HG03064 (cell line): ENCODE results near the gene VWF.

Experiments
- ATAC-seq: cut with Tn5 transposase; IDR thresholded peaks from one replicate; pipeline ENCODE4 v1.9.1; 2021; ENCODE audit warnings: low read depth; ENCODE audit not compliant: unreplicated experiment

Gene VWF

DNA sequence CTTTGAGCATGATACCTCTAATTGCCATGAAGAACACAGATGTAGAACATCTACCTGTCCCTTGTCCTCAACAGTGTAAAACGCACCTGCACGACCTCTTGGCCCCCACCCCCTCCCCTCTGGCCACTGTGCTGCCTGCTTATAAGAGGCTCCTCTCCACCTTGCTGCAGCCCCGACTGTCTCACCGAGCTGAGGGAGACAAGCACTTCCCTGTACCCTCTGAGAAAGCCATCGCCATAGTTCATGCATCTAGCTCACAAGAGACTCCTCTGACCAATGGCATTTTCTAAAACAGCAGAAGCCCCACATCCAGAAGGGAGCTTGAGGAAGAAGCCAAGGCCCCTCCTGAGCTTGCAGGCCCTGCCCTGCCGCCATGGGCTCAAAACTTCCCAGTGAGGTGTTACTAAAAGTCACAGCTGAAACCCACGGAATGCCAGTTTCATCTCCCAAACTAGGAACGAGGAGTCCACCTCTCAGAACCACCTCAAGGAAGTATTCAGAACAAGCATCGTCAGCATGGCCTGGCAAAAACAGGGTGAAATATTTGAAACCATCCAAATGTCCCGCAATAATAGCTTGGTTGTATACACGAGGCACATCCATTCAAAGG lies 157.9 kb downstream of the VWF start:
- no peak for ATAC-seq

DNA sequence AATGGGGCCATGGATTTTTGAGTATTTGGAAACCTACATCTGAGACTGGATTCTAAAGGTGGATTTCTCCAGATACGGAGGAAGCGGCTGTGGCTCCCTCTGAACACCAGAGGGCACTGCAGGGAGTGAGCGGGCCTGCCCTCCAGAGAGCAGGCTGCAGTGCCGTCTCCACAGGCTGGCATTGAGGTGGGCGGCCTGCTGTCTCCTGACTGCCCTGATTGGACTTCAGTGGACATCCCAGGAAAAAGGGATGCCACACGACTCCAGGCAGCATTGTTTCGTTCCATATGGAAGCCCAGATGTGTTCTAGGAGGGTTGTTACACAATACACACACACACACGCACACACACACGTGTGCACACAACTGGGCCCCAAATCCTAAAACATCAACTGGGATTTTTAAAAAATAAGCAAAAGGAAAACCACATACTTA lies 158.5 kb downstream of the VWF start:
- ATAC-seq: no peak

DNA sequence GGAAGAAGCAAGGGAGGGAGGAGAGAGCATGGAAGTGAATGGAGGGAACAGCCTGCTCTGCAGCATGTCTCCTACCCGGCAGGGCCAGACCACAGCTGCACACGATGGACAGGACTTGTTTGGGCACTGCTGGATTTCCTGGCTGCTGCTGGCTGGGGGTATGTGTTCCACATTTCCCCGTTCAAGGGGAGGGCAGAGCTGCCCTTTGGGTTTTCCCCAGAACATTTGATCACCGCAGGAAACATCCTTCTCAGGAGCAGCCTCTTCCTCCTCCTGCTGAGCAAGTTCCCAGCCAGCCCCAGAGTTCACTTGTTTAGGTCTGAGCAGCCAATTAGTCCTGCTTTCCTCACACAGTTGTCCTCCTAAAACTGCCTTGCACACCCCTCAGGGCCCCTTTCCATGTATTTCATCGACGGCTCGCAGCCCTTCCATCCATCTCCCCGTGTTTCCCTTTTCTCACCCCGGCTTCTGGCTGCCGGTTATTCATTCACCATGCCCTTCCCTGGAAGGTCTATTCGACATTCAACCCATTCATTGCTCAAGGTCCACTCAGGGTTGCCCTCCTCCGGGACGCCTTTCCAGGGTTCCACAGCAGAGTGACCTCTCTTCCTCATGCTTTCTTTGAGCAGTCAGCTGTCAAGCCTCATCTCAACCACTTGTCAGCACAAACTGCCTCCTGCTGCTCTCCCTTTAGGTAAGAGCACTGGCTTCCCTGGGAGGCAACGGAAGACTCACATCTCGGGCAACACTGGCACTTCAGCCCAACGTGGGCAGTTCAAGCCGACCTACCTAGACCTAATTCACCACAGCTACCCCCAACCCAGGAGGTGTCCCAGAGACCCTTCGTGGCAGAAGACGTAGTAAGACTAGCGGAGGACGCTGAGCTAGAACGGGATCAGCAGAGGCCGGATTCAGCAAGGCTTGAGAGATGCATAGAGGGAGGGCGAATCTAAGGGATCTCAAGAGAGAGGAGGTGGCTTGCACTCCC lies 159.3 kb downstream of the VWF start:
- ATAC-seq: no peak

DNA sequence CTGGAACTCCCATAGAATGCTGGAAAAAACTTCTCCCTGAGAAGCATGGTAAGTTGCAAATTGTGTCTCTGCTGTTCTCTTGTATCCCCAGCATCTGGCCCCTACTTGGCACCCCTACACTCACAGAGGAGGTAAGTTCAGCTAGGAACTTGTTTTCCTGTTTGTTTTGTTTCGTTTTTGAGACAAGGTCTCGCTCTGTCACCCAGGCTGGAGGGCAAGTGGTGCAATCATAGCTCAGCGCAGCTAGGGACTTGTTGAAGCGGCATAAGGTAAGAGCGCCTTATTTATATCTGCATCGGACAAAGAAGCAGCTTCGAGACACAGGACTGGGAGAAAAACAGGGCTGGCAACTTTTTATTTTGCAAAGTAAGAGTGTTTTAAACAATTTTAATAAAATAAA lies 161.0 kb downstream of the VWF start:
- no peak for ATAC-seq

DNA sequence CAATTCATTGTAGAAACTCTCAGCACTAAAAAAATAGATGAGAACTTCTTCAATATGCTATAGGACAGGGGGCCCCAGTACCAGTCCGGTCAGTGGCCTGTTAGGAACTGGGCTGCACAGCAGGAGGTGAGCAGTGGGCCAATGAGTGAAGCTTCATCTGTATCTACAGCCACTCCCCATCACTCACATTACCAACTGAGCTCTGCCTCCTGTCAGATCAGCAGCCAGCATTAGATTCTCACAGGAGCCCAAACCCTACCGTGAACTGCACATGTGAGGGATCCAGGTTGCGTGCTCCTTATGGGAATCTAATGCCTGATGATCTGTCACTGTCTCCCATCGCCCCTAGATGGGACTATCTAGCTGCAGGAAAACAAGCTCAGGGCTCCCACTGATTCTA lies 163.7 kb downstream of the VWF start:
- no peak for ATAC-seq

DNA sequence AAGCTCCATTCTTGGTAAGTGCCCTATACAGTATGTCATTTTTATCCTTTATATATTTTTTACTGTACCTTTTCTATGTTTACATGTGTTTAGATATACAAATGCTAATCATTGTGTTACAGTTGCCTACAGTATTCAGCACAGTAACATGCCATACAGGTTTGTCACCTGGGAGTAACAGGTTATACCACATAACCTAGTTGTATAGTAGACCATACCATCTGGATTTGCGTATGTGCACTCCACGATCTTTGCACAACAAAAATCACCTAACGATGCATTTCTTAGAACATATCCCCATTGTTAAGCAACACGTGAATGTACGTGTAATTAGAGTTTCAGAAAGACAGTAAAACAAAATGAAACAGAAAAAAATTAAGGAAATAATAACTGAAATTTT lies 167.5 kb downstream of the VWF start:
- ATAC-seq: no peak

DNA sequence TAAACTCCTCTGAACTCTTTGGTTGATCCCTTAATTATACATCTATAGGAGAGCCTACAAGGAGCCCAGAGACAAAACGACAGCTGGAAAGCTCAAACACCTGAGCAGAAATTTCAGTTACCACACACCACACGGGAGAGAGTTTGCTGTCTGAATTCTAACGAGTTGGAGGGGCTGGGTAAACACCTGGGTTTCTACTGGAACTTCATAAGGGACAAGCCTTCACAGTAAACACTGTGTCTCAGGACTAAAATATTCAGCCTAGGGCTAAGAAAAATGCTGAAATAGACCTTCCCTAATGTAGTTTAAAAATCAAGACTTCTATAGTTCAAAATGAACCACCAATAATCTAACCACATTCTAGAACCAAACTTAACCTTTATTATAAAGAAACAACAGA lies 169.8 kb downstream of the VWF start:
- no peak for ATAC-seq

DNA sequence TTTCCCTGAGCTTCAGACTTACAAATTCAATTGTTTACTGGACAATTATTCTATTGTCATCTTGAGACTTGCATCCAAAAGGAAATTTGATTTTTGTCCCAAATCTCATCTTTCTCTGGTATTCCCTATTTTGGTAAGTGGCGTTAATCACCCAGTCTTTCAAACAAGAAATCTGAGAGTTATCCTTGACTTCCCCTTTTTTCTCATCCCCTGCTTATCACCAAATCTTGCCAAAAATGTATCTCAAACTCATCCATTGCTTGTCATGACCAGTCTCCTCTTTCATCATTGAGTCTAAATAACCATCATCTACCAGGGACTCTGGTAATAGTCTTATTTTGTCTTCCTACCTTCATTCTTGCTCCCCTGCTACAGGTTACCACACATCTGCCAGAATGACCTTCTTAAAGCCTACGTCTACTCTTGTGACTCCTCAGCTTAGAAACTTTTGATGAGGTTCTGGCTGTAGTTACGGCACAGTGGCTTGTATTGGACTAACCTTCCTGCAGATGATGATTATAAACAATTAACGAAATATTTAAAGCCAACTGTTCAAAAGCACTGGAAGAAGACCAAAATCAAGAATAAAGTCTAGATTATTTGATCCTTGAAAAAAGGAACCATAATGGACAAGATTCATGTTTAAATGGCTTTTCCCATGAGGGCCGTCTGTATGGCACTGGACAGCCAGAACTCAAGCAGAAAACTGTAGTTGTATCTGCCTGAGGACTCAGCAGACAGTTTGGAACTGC lies 170.5 kb downstream of the VWF start:
- ATAC-seq: no peak

DNA sequence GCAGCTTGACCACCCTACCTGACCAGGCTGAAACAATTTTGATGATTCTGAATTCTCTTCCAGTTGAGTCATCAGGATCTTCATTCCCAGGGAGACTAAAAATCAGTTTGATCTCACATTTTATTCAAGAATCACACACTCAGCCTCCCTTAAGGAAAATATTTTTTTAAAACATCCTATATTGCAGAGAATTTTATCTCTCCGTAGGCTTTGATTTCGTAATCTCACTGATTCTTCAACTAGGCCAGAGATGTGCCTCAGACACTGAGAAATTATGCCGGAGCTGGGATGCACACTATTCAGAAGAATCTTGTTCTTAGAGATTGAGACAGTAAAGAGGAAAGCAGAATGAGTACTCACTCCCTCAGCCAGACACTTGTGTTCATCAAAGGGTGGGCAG lies 172.4 kb downstream of the VWF start:
- no peak for ATAC-seq

DNA sequence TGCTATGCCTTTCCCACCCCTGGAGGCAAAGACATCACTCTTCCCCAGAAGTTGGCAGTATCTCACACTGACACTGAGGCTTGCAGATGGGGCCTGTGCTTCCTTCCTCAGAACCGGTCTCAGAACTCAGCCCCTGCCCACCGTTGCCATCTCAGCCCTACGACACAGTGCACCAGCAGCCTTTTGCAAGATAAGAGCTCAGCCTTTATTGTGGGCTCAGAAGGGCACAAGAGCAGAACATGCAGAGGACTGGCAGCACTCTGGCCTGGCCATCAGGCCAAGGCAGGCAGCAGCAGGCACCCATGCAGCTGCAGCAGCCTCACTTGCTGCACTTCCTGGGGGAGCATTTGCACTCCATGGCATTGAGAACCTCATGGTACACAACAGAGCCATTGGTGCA lies 175.8 kb downstream of the VWF start:
- no peak for ATAC-seq

DNA sequence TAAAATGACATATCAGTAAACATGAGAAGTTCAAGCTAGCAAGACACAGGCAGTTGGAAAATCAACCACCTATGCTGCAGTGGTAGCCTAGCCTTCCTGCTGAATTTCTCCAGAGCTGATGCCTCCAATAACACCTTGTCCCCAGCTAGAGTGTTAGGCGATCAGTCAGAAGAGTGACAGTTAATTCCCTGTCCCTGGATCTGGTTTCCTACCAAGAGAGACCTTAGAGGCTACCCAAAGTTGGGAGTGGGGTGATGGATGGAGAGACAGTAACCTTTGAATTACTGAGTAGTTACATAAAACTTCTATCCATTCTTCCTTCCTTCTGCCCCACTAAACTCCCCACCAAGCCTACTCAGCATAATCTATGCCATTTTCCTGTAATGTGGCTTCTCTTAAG lies 177.5 kb downstream of the VWF start:
- no peak for ATAC-seq

DNA sequence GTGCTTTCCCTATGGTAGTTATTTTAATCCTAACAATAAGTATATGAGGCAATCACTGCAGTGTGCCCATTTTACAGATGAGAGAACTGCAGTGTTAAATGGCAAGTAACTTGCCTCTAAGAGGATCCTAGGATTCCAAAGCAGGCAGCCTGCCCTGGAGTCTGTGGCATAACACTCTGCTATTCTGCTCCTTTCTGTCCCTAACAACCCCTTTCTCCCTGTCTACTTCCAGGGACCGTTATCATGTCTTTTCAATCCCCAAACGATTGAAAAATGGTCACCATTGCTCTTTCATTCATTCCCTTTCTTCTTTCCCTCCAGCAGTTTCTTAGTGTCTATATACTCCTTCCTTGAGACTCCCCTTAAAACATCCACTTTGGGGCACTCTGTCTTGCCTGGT lies 178.1 kb downstream of the VWF start:
- no peak for ATAC-seq

DNA sequence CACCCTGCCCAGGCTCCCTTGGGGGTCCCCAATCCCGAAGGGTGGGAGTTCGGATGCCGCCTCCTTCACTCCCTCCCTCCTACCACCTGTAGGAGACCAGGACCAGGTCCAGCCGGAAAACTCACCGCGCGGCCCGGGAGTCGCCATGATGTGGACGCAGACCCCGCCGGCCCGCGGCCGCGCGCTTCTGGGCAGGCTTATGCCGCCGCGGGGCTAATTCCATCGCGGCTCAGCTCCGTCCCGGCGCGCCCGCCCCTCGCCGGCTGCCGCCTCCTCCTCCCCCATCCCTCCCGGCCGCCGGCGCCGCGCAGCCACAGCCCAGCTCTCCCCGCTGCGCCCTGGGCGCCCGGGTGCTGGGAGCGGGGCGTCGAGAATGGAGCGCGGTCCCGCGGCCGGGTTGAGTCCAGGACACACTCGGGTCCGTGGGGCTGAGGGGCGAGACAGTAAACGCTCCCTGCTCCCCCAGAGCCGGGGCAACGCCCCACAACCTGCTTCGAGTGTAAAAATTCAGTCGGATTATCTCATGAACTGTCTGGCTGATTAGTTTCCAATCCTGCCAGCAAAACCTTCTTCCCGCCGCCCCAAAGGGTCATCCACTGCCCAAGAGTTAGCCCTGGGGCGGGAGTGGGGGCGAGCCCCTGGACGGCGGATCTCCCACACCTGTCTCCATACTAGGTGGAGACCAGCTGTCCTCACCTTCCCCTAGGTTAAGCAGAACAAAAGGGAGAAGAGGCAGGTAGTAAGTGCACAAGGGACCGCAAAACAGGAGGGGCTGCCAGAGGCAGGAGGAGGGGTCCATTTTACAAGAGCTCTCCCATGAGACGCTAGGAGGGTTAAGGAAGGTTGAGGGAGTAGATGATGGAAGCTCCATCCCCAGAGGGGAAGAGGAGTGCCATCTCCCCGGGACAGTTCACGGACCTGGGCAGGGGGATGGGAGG lies 179.1 kb downstream of the VWF start, which contains the start of gene ANO2:
Gene ANO2 (minus strand): TSS at position 189 of the 938 bp plus-strand sequence. CDS start 42 bp downstream, at position 147.
- ATAC-seq: no peak

DNA sequence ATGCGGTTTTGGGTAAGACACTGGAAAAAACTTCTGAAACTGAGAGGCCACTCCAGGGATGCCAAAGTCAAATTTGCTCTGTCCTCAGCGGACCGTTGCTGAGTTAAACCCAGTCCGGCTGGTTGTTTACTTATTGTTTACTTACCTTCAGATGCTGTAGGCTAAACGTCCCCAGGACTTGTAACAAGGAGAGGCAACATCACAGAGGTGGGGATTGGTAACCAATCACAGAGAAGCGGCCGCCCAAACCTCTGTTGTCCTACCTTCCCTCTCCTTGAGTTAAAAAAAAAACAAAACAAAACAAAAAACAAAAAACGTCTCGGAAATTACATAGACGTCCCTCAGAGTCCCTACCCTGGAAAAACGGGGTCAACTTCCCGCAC lies 179.8 kb downstream of the VWF start:
- ATAC-seq: no peak

DNA sequence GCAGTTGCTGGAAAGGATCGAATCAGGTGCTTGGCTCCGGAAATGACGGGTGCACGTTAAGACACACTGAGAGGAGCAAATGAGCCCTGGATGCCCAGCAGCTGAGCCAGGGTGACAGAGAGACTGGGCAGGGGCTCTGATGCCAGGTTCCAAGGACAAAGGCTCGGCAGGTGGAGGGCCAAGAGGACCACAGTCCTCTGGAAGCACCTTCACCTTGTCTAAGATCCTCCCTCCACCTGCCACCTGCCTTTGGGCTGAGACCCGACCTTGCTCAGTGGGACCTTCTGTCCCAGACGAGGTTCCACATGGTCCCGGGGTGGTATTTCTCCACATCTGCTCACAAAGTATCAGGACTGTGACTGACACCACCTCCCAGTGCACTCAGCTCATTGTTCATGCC lies 180.4 kb downstream of the VWF start:
- no peak for ATAC-seq

DNA sequence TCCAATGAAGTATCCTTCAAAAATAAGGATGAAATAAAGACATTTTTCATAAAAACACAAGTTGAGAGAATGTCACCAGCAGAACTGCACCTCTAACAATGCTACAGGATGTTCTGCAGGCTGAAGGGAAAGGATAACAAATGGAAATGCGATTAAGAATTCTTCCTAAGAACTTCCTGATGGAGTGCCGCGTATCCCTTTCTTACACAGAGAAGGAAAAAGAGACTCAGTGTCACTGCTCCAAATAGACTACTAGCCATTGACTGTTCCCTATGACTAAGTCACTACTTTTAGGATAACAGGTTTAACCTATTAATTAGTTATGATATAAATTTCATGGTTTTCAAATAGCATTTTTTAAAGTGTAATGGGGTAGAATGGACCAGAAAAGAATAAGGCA lies 182.6 kb downstream of the VWF start:
- ATAC-seq: no peak

DNA sequence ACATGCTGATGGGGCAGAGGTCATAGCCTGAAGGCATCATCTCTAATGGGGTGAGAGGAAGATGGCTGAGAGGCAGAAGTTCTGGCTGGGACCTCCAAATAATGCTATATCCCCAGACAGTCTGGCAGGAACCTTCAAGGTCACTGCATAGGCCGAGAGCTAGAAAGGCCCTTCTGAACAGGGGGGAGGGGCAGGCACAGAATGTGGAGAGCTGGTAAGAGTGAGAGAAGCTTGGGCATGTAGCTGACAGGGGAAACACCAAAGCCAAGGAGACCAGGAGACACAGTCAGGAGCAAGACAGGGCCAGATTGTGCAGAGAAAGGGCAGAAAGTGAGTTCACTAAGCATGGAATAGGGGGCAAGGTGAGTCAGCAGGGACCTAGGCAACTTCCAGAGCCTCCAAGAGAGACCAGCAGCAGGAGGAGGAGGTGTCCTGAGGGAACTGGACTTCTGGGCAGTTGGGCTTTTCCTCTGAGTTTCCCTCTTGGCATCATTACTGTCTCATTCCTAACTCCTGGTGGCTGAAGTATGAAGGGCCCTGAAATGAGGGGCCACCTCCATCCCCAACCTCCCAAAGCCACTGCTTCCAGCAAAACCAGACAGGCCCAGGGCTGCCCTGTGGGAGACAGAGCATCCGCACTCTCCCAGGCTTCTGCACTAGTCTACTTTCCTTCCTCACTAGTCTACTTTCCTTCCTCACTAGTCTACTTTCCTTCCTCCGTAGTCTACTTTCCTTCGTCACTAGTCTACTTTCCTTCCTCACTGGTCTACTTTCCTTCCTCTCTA lies 196.5 kb downstream of the VWF start:
- no peak for ATAC-seq

DNA sequence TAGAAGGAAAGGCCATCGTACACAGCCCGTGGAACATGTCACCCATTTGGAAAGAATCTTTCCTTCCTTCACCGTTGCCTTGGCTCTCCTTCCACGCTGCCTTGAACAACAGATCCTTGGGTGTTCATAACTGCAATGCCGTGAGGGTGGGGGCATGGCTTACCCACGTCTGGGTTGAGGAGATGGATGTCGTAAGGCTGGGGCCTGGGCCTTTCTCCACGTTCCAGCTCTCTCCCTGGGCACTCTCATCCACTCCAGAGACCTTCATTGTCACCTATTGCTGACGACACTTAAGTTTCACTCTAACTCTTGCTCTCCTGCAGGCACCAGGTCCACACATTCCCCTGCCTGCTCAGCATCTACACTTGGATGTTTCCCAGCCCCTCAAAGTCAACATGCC lies 198.8 kb downstream of the VWF start:
- ATAC-seq: no peak

DNA sequence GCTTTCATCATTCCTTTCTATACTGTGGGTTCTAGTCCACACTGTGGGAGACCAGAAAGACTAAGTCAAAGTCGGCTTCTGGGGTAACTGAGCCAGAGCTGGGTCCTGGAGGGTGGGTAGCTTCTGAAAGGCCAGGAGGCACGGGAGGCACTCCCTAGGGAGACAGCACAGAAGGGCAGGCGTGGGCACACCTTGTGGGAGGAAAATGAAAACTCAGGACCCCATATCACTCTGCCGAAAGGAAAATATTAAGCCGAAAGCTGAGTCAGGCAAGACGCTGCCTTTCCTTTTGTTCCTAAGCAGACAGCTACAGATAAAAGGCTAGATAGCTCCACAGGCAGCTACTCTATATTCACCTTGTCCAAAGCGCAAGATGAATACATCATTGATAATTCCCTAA lies 200.1 kb downstream of the VWF start:
- ATAC-seq: no peak
